Iris pigment epithelial cell (primary cell): ENCODE data around the gene ASRGL1.
A peak's percentile ranks its signal among the peaks of the same experiment; 100 is the strongest.

Source experiments
- DNase-seq: peaks from one replicate; pipeline ENCODE4 v3.0.0-alpha.2; 2011; ENCODE audit warnings: low read depth

Gene ASRGL1

DNA sequence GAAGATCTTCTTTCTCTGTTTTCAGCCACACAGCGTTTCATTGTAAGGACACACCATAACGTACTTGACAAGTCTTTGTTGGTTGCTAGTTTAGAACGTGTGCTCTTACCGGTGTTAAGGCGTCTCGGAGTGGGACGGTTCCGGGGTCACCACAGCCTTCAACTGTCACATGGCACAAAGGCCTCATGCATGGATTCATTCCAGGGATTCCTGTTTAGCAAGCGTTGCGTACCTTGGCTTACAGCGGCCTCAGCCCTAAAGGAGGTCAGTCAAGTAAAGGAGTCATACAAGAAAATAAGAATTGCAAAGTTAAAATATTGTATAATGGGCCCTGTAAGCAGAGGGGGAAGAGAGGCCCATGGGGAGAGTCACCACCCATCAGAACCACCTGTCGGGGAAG is 79.3 kb downstream of the ASRGL1 start:
- DNase-seq, result no peak

DNA sequence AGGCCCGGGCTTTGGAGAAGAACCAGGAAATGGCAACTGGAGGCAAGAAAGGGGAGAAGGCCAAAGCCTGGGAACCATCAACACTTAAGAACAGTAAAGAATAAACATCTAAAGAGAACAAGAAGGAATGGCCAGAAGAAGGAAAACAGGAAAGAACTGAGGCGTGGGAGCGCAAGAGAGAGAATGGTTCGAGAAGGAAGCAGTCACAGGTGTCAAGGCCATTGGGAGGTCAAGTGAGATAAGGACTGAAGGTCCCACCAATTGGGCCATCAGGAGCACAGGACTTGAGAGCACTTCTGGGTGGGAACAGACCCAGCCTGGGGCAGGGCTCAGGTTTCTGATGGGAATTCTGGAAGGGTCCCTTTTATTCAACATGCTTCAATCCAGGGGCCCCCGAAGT is 80.9 kb downstream of the ASRGL1 start:
- no peak for DNase-seq

DNA sequence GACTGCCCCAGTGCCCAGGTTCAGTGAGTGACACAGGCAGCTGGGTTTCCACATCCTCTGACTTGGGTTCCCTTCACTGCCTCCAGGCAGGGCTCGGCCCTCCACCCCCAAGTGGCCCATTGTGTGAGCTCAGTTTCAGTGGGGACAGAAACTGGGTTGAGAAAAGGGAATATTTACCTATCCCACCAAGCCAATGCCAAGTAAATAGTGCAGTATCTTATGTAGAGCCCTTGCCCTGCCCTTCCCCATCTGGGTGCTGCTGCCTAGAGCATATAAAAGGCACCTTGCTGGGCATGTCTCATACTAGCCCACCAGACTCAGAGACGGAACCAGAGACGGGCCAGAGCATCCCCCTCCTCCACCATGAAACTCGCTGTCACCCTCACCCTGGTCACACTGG is 81.5 kb downstream of the ASRGL1 start, which contains the start of gene SCGB1A1:
Gene SCGB1A1, plus strand, starts transcription at position 301 of the 400 bp plus-strand sequence. Its CDS starts 63 bp downstream, at position 364.
- DNase-seq, result no peak

DNA sequence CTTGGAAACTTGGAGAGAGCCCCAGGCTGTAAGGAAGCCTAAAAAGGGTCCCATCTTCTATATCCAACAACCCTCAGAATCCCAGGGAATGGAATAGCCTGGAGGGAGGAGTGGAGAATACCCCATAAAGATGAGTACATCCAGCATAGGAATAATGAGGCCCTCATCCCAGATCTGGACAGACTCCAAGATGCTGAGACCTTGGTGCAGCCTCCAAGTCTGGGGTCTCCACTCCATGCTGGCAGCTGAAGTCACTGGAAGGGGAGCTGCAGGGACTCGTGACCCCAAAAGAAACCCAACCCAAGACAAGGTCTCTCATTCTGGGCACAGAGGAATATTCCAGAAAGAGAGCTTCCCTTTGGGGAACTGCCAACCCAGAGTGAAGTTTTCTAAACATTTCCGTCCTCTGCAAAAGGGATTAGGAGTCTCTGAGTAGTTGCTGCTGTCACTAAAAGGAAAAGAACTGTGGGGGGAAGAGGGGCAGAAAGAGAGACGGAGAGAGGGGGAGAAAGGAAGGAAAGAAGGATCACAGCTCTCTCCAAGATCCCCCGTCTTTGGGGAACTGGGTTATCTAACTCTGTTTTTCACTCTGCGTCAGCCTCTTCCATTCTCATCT is 82.2 kb downstream of the ASRGL1 start:
- DNase-seq, result no peak

GRCh38 chr11:62419943-62420342 is 82.7 kb downstream of the ASRGL1 start:
- no peak for DNase-seq

DNA sequence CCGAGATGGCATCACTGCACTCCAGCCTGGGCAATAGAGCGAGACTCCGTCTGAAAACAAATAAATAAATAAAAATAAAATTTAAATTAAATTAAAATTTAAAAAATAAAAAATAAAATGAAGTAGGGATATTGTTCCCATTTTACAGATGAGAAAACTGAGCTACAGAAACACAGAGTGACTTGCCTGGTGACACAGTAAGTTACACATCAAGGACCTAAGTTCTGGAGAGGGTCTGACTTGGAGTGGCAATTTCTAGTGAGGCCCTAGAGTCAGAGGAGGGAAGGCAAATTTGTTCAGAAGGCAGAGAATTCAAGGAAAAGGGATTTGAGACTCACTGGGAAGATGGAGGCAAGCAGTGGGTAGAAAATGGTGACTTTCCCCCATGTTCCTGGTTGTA is 83.6 kb downstream of the ASRGL1 start:
- DNase-seq, result no peak

DNA sequence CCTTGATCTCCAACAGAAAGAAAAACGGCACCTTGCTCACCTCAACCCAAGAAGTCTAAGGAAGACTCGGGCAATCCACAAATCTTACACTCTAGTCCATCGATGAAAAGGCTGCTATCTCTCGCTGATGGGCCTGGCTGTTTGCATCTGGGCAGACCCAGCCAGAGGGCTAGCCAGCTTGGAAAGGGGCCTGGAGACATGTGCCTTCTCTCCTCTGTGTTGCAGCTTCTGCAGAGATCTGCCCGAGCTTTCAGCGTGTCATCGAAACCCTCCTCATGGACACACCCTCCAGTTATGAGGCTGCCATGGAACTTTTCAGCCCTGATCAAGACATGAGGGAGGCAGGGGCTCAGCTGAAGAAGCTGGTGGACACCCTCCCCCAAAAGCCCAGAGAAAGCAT is 84.7 kb downstream of the ASRGL1 start:
- no peak for DNase-seq

GRCh38 chr11:62423012-62423411 is 85.8 kb downstream of the ASRGL1 start:
- no peak for DNase-seq

DNA sequence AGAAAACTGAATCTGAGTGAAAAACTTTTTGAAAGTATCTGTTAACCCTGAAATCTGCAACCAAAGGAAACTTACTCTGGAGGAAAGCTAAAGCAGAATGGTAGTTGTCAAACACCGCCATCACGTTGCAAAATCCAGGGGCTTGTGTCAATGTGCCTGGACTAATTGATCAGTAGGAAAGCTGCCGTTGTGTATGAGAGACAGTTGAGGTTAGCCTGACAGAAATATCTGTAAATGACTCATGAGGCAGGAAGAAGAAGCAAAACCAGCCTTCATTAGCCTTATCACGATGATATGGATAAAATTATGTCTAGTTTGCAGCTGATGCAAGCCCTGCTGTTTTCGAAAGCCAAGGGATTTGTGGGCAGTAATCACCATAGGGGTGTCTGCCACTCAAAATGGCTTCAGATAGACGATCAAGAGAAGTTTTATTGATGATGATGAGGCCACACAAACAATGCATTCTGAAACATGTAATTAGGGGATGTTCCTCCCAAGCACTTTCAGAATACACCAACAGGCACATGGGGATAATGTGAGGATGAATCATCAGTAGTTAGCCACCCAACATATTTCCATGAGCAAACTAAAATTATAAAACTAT is 90.5 kb downstream of the ASRGL1 start:
- DNase-seq, result peak; percentile 72

DNA sequence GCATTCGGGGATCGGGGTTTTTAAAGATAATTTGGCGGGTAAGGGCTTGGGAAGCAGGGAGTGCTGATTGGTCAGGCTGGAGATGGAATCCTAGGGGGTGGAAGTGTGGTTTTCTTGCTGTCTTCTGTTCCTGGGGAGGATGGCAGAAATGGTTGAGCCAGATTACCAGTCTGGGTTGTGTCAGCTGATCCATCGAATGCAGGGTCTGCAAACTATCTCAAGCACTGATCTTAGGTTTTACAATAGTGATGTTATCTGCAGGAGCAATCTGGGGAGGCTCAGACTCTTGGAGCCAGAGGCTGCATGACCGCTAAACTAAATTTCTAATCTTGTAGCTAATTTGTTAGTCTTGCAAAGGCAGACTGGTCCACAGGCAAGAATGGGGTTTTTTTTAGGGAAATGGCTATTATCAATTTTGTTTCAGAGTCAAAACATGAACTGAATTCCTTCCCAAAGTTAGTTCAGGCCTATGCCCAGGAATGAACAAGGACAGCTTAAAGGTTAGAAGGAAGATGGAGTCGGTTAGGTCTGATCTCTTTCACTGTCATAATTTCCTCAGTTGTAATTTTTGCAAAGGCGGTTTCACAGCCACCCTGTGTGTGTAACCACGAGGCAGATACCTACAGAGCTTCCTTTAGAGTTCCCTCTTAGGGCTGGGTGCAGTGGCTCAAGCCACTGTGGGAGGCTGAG is 91.8 kb downstream of the ASRGL1 start:
- DNase-seq, result no peak

GRCh38 chr11:62430425-62430824 is 93.2 kb downstream of the ASRGL1 start:
- DNase-seq, result no peak

GRCh38 chr11:62431171-62431901 is 94.1 kb downstream of the ASRGL1 start:
- peak; percentile 90 for DNase-seq

DNA sequence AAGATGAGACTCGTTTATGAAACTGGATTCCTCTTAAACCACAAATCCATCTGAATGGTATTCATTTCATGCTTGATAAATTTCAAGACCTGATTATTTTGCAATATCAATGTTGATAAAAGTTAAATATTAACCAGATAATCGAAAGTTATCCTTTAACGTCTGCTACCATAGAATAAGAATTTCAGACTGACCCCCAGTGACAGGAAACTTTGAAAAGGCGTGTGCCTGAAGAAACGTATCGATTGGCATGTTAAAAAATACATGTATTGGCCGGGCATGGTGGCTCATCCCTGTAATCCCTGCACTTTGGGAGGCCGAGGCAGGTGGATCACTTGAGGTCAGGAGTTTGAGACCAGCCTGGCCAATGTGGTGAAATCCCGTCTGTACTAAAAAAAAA is 95.4 kb downstream of the ASRGL1 start:
- no peak for DNase-seq

GRCh38 chr11:62433141-62433903 is 96.1 kb downstream of the ASRGL1 start:
- no peak for DNase-seq

GRCh38 chr11:62433904-62434276 is 96.6 kb downstream of the ASRGL1 start:
- DNase-seq, result no peak

- no peak for DNase-seq
Observed at GRCh38 chr11:62435846-62436660, 98.8 kb downstream of the ASRGL1 start.

GRCh38 chr11:62437616-62438015 is 100.4 kb downstream of the ASRGL1 start:
- no peak for DNase-seq

DNA sequence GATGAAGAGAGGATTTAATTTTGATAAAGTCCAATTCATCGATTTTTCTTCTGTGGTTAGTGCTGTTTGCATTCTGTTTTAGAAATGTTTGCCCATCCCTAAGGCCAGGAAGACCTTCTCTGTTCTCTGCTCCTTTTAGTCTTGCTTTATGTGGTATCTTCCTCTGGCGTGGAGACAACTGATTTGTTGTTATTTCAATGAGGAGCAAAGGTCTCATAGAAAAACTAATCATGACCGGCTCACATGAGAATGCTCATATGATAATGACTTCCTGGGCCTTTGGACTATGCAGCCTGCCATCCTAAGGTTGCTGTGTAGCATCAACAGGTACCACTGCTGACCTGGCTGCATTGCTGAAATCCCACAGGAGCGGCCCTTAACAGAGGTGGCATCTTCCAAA is 101.4 kb downstream of the ASRGL1 start:
- DNase-seq, result no peak

GRCh38 chr11:62439785-62440602 is 102.7 kb downstream of the ASRGL1 start:
- no peak for DNase-seq
